ENCODE measurements around the gene SELENOF. TPM values are rescaled to one million over a fixed set of nuclear protein-coding genes. Genes with fewer than 3 reads are reported as not detected.
"Not testable (repeated sequence)": the region's sequence is repeated elsewhere in the genome, so short reads cannot be mapped to it uniquely, and the experiment has no call there.

The SELENOF gene
- total RNA-seq, 1 donor from 2014 or later: 194 TPM

DNA sequence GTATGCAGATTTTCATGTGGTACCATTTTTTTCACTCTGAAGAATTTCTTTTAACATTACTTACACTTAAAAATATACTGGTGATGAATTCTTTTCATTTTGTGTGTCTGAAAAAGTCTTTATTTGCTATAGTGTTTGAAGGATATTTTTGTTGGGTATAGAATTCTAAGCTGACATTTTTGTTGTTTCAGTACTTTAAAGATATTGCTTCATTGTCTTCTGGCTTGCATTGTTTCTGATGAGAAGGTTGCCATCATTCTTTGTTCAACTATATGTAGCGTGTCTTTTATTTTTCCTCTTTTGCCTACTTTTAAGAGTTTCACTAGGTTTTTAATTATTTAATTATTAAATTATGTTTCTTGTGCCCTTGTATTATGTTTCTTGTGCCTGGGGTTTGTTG, 8.5 kb upstream of the SELENOF start:
- DNase-seq (ENCODE audit: low spot score): no peak

DNA sequence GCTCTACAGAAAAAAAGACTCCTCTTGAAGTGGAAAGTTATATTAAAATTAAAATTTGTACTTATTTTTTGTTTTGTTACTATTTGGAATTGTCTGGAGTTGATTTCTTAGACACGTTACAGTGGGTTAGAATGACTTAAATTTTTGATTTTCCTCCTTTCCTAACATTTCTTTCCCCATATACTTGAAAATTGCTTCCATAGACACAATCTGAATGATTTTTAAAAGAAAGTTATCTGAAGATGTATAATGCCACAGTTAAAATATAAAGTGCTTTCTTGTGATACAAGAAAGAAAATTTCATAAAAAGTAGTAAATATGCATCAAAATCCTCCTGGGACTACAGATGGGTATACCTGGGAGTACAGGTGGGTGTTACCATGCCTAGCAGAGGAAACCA, 2.8 kb upstream of the SELENOF start:
- no peak for DNase-seq (ENCODE audit: low spot score)

DNA sequence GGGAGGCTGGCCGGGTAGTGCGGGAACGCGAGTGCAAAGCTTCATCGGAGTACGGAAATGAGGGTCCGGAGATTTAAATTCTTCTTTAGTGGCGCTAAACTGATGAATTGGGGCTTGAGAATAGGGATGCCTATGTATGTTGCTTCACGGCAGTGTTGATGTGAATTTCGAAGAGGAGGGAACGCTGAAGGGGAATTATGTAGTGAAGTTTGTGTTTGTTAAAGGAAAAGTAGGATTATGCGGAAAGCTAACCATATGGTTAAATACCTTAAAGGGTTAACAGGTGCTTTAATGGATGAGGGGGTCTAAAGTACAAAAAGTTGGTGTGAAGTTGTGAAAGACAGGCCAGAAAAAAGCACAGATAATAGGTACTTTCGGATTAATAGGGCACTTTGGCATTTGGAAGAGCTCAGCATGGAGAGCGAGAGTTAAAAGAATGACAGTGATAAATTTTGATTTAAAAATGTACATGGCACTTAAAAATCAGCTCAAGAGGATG, 1.9 kb upstream of the SELENOF start:
- no peak for DNase-seq (ENCODE audit: low spot score)

DNA sequence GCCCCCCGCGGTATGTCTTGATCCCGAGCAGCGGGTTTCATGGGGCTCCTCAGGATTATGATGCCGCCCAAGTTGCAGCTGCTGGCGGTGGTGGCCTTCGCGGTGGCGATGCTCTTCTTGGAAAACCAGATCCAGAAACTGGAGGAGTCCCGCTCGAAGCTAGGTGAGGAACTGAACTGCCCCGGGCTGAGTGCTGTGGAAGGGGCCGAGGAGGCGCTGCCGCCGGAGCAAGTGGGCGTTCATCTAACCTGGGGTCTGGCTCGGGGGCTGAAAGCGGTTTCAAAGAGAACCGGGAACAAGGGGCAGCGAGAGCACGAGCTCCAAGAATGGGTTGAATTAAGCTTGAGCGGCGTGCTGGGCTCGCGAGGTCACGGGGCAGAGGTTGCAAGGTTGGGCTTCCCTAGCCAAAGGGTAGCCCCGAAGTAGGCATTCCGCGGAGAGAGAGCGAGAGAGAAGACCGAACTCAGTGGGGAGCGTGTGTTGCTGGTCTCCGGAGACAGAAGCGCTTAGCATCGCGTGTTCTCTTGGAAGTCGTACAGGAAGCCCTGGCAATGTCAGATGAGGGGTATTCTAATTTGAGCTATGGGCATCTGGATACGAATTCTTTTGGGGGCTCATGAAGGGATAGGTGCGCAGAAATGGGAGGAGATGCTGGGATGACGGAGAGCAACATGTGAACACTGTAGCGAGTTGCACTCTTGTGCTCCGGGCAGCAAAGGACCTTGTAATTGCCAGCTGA, 1.2 kb upstream of the SELENOF start:
- DNase-seq (ENCODE audit: low spot score): no peak

DNA sequence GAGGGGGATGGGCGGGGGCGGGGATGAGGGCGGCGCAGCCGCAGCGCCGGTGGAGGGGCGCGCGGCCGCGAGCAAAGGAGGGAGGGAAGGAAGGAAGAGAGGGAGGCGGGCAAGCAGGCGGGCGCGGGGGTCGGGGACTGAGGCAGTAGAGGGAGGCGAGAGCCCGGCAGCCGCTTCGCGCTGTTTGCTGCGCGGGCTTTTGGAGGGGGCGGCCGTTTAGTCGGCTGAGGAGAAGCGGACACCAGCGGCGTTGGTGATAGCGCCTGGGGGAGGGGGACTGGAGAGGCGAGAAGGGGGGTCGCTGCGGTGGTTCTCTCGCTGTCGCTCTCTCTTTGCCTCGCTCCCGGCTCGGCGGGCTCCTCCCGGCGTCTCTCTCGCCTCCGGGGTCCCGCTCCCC, 673 bp upstream of the SELENOF start, which contains the start of gene HS2ST1:
HS2ST1 (plus strand) TSS at position 35 of the 397 bp plus-strand sequence.
- DNase-seq (ENCODE audit: low spot score): no peak

DNA sequence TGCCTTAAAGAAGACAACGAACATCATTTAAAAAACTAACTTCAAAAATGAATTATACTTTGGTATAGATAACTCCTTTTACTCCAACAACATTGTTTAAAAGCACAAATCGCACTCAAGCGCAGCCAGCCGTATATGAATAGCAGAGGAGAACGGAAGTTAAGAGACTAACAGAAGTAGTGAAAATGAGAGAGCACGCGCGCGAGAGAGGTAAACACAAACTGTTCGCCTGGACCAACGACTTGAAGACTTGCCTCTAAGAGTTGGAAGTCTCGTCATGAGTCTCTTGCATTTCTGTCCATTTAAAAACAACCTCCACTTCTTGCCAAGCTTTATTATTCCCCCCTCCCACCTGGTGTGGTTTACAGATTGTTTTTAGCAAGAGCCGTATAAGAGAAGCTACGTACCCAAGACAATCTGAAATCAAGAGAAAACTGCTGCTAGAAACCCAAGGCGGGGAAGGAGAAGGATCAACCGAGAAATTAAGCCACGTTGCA, 479 bp downstream of the SELENOF start:
- DNase-seq (ENCODE audit: low spot score): no peak

DNA sequence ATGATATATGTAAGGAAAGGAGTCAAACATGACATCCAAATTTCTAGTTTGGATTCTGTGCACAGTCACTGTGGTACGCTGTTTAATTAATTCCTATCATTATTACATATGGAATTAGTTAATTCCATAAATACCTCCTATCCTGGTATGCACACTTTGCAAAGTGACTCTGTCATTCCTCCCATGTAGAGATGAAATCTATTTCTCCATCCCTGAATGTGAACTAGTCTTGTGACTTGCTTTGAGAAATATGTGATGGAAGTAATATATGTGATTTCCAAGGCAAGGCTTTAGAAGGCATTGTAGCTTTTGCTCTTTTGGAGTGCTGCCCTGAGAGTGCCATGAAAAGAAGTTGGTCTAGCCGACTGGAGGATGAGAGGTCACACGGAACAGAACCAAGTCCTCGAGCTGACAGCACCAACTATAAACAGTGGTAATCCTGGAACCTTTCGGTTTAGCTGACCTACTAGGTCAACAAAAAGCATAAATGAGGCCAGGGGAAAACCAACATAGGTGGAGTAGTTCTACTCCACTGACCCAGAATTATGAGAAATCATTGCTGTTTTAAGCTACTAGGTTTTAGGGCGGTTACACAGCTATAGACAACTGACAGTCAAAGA, 1.5 kb downstream of the SELENOF start:
- no peak for DNase-seq (ENCODE audit: low spot score)

DNA sequence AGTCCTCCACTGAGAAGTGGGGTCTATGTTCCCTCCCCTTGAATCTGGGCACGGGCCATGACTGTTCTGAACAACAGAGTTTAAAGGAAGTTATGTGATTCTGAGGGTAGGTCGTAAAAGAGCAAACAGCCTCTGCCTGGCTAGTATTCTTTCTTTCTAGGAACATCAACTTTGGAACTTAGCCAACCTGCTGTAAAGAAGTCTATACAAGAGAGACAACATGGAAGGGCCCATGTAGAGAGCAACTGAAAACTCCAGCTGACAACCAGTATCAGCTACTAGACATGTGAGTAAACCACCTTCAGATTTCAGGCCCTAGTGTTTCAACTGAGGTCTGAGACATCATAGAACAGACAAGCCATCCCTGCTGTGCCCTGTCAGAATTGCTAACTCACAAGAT, 7.5 kb downstream of the SELENOF start:
- no peak for DNase-seq (ENCODE audit: low spot score)

DNA sequence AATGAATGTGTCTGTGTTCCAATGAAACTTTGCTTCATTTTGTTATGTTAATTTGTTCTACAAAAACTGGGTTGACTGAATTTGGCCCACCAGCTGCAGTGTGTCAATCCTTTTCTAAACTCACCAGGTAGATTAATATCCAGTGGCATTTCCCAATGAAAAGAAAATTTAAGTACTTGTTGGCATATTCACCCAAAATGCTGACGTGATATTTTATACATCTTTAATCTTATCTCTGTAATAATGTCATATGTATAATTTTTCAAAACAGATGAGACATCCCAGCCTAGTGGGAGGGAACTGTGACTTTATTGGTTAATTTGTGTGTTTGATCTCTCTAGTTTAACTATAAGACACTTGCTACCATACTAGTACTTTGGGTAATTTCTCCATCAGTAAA, 8.1 kb downstream of the SELENOF start:
- no peak for DNase-seq (ENCODE audit: low spot score)

DNA sequence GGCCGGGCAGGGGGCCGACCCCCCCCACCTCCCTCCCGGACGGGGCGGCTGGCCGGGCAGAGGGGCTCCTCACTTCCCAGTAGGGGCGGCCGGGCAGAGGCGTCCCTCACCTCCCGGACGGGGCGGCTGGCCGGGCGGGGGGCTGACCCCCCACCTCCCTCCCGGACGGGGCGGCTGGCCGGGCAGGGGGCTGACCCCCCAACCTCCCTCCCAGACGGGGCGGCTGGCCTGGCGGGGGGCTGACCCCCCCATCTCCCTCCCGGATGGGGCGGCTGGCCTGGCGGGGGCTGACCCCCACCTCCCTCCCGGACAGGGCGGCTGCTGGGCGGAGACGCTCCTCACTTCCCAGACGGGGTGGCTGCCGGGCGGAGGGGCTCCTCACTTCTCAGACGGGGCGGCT, 14.5 kb downstream of the SELENOF start:
- DNase-seq (ENCODE audit: low spot score): not testable (repeated sequence)

DNA sequence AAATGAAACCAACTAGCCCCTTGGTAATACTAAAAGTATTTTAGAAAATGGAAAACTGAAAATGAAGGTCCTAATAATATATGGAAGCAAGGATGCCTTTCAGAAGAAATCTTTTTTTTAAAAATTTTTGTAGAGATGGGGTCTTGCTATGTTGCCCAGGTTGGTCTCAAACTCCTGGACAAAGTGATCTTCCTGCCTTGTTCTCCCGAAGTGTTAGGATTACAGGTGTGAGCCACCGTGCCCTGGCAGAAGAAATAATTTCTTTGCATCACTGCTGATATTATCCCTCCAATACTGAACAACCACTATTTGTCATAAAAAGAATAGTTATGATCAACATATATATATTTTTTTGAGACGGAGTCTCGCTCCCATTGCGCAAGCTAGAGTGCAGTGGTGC, 25.6 kb downstream of the SELENOF start:
- DNase-seq (ENCODE audit: low spot score): no peak

DNA sequence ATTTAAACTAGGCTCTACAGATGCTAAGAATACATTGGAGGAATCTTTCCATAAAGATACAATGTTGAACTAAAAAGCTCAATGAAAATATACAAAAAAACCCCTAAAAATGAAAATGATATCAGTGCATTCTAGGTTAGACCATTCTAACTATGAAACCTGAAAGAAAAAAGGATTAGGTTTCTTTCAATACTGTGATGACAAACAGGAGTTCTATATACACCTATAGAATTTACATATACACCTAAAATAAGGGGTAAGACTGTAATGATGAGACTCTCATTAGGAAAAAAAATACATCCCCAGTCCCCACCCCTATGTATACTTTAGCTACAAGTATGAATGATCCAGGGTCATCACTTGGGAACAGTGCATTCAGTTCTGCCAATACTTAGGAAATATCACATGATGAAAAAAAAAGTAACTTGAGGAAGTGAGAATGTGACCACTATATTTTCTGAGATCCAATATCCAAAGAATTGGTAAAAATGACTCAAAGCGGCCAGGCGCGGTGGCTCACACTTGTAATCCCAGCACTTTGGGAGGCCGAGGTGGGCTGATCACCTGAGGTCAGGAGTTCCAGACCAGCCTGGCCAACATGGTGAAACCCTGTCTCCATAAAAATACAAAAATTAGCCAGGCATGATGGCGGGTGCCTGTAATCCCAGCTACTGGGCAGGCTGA, 26.3 kb downstream of the SELENOF start:
- no peak for DNase-seq (ENCODE audit: low spot score)

DNA sequence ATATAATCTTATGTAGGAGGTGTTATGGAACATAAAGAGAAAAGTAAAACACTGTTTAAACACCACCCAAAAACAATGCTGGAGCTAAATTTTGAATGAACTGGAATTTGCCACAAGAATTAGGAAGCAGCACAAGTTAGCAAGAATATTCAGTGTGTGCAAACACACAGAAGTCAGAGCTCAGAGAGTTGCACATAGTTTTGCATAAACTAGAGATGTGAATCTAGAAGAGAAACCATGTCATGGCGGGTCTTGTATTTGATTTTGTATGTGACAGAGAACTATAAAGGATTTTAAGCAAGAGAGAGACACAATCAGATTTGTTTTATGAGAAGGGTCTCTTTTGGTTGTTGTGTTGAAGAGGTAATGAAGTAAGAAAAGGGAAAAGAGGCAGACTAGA, 38.2 kb downstream of the SELENOF start:
- no peak for DNase-seq (ENCODE audit: low spot score)

DNA sequence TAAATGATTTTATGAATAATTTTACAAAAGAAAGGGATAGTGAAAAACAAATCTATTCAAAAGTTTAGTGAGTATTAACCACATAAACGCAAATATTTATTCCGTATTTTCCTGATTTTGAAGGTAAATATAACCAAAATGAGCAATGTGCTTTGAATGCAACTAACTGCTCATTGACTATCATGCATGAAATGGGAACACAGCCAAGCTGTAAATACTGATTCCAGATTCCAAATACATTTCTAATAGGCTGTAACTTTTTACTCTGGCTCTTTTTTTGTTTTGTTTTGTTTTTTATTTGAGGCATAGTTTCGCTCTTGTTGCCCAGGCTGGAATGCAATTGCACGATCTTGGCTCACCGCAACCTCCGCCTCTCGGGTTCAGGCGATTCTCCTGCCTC, 41.8 kb downstream of the SELENOF start:
- DNase-seq (ENCODE audit: low spot score): no peak

DNA sequence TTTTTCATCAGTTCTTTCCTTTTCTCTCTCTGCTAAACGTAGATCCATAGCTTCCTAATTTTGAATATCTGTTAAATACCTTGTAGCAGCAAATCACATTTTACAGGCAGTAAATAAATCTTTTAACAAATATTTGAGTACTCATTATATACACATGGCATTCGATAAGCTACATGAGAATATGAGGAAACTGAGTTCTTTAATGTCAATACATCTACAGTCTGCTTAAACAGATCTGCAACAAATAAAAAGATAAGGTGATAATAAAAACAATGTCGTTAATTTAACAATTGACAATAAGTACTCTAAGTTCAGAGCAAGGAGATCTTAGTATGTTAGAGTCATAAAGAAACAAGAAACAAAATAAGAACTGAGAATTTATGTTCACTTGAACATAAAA, 42.9 kb downstream of the SELENOF start:
- DNase-seq (ENCODE audit: low spot score): no peak

DNA sequence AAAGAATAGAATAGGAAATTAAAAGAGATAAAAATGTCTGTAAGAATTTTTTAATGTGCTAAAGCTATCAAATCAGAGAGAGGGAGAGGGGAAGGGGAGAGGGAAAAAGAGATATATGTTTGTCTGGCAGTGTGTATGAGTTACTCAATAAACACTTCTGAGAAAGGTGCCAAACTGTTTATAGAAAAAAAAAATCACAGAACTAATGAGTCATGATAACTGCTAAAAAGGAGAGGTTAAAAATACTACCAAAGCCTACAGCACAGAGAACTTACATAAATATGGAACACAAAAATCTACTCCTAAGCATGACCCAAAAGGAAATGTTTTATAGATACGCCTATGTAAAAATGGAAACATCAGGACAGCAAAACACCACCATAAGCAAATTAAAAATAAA, 45.4 kb downstream of the SELENOF start:
- no peak for DNase-seq (ENCODE audit: low spot score)

DNA sequence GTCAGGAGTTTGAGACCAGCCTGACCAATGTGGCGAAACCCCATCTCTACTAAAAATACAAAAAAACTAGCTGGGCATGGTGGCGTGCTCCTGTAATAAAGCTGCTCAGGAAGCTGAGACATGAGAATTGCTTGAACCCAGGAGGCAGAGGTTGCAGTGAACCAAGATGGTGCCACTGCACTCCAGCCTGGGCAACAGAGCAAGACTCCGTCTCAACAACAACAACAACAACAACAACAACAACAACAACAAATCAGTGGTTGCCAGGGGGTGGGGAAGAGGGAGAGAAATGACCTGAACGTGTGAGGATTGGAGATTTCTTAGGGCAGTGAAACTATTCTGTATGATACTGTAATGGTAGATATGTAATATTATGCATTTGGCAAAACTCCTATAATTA, 46.6 kb downstream of the SELENOF start:
- not testable (repeated sequence) for DNase-seq (ENCODE audit: low spot score)

DNA sequence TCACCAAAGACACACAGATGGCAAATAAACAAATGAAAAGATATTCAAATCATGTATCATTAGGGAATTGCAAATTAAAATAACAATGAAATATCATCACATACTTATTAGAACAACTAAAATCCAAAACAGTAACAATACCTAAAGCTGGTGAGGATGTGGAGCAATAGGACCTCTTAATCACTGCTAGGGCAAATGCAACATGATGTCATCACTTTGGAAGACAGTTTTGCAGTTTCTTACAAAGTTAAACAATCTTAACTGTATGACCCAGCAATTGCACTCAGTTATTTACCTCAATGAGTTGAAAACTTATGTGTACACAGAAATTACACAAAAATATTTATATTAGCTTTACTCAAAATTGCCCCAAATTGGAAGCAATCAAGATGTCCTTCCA, 47.3 kb downstream of the SELENOF start:
- no peak for DNase-seq (ENCODE audit: low spot score)

DNA sequence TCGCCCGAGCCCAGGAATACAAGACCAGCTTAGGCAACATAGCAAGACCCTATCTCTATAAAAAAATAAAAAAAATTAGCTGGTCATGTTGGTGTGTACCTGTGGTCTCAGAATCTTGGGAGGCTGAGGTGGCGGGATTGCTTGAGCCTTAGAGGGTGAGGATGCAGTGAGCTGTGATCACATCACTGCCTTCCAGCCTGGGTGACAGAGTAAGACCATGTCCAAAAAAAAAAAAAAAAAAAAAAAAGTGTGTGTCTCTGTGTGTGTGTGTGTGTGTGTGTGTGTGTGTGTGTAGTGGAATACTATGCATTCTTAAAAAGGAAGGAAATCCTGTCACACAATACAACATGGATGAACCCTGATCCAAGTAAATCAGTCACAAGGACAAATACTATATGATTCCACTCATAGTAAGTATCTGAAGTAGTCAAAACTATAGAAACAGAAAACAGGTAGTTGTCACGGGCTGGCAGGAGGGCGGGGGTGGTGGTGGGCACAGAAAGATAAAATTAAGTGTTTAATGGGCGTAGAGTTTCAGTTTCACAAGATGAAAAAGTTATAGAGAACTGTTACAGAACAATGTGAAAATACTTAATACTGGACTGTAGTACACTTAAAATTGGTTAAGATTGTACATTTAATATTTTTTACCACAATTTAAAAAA, 47.8 kb downstream of the SELENOF start:
- DNase-seq (ENCODE audit: low spot score): no peak

DNA sequence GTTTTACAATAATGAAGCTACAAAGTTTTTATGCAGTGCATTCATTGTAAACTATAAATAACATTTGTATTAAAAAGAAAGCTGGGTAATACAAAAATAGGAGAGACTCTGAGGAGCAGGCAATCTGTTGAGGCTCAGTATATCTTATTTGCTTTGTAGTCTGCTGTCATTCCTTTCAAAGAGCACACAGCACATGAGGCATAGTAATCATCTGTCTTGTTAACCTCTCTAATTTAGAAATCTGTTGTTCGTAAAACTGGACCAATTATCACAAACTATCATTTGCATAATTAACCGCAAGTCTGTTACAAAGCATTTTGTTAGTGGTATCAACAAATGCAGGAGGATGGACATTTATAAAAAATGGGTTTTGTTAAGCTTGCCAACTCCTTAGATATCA, 51.0 kb downstream of the SELENOF start:
- DNase-seq (ENCODE audit: low spot score): no peak

DNA sequence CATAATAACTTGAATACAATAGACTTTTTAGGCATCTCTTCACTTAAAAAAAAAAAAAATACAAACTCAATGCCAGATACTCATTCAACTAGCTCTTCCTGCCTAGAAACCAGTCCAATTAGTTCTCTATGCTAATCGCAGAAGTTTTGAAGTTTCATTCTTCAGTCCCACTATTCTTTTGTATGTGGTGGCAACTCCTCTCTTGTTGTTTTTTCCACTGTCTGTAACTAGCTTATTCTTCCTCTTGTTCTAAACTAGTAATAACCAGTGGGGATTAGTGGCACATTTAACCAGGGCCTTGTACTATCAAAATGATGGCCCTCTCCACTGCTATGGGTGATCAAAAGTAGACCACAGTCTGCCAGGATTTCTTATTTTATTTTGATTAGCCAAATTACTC, 52.5 kb downstream of the SELENOF start:
- DNase-seq (ENCODE audit: low spot score): no peak

DNA sequence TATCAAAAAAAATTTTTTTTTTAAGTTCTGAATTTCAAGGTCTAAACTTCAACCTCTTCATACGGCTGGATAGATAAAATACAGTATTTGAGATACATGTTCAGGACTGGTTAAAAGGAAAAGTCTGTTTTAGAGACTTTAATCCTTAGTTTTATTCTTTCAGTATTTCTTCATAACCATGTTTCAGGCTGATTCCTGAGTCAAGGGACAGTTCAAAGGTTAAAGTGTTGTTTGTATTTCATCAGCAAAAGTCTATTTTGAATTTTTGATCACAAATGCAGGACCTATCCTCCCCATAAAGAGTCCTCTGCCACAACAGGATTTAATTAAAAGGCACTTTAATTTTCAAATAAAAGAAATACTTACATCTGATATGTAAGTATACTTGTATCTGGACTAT, 53.5 kb downstream of the SELENOF start:
- DNase-seq (ENCODE audit: low spot score): no peak
